SU-DHL-6 (cell line): ENCODE data around the gene ZBTB7B.

Experiments used
- CTCF ChIP-seq: fragments of 200-600 bp; sonication (generic); IDR thresholded peaks from one replicate; pipeline ENCODE4 v1.5.1; 2017; ENCODE audit warnings: antibody characterized with exemption, mild to moderate bottlenecking, low read length, moderate library complexity; ENCODE audit not compliant: insufficient read depth, poor library complexity, severe bottlenecking
- EZH2phosphoT487 ChIP-seq: fragments of 200-600 bp; sonication (generic), shearing (Covaris generic); conservative IDR thresholded peaks from 2 replicates; pipeline ENCODE4 v1.6.1; 2018; ENCODE audit warnings: mild to moderate bottlenecking, antibody characterized with exemption, low read length, moderate library complexity, mixed read lengths

- no peak for TF ChIP-seq CTCF
- TF ChIP-seq EZH2phosphoT487 = no peak
Observed at GRCh38 chr1:155062151-155062686, 59.6 kb downstream of the ZBTB7B start.
